ENCODE data around the gene TIMM22. TPM values are rescaled to one million over a fixed set of nuclear protein-coding genes. Genes with fewer than 3 reads are reported as not detected.

The TIMM22 gene
- total and polyA plus RNA-seq, 2 of the 13 experiments (the other 11 are each of a cell fraction or from before 2014, with no cell fraction given): 6.2 to 15.5 TPM

- no peak for TF ChIP-seq CEBPZ (IDR thresholded peaks at IDR 0.05; ENCODE audit: low read length)
- TF ChIP-seq ZFP82 (CRISPR knock-in tag; IDR thresholded peaks at IDR 0.05; ENCODE audit: borderline replicate concordance): no peak
- no peak for TF ChIP-seq DMTF1 (CRISPR knock-in tag; IDR thresholded peaks at IDR 0.05)
- no peak for TF ChIP-seq E2F5 (CRISPR knock-in tag; conservative IDR thresholded peaks at IDR 0.05)
- TF ChIP-seq KMT2B (CRISPR knock-in tag; IDR thresholded peaks at IDR 0.05): no peak
- TF ChIP-seq FOXK1 (CRISPR knock-in tag; IDR thresholded peaks at IDR 0.05; ENCODE audit: borderline replicate concordance, low read depth): 0 out of 2 replicates have a peak, but pooled peaks have one; percentile 17
- 0 out of 2 replicates have a peak, but pooled peaks have one; percentile 20 for TF ChIP-seq RFXAP (CRISPR knock-in tag; IDR thresholded peaks at IDR 0.05; ENCODE audit: borderline replicate concordance)
- no peak for TF ChIP-seq ZNF597 (CRISPR knock-in tag; IDR thresholded peaks at IDR 0.05)
- no peak for TF ChIP-seq NKX3-1 (CRISPR knock-in tag; IDR thresholded peaks at IDR 0.05)
- 0 out of 2 replicates have a peak, but pooled peaks have one; percentile 16 for TF ChIP-seq SIN3A (IDR thresholded peaks at IDR 0.05; ENCODE audit: borderline replicate concordance, low read depth, low read length)
- no peak for TF ChIP-seq ZNF468 (CRISPR knock-in tag; IDR thresholded peaks at IDR 0.05)
- TF ChIP-seq ZNF567 (CRISPR knock-in tag; IDR thresholded peaks at IDR 0.05; ENCODE audit: borderline replicate concordance): no peak
- TF ChIP-seq NFKBIZ (CRISPR knock-in tag; IDR thresholded peaks at IDR 0.05): 0 out of 2 replicates have a peak, but pooled peaks have one; percentile 44
- TF ChIP-seq GLMP (CRISPR knock-in tag; IDR thresholded peaks at IDR 0.05; ENCODE audit: borderline replicate concordance): no peak
- TF ChIP-seq ZNF383 (CRISPR knock-in tag; IDR thresholded peaks at IDR 0.05; ENCODE audit: borderline replicate concordance): no peak
- TF ChIP-seq ZNF883 (CRISPR knock-in tag; IDR thresholded peaks at IDR 0.05; ENCODE audit: not compliant biosample characterization): no peak
- no peak for TF ChIP-seq MTA3 (CRISPR knock-in tag; IDR thresholded peaks at IDR 0.05)
- no peak for TF ChIP-seq JUND (CRISPR knock-in tag; IDR thresholded peaks at IDR 0.05)
Measured at GRCh38 chr17:980406-981291, 16.3 kb upstream of the TIMM22 start (continued).
